Mucosa of stomach (tissue), 1 donor: Measurements from ENCODE around the gene HNRNPA3.

ENCODE experiments used
- H3K27me3 ChIP-seq: one replicate; pipeline ENCODE4 v1.7.0; 2013; ENCODE audit warnings: mild to moderate bottlenecking, low read length; ENCODE audit not compliant: control insufficient read depth, insufficient read depth
- H3K36me3 ChIP-seq: one replicate; pipeline ENCODE4 v1.7.0; 2013; ENCODE audit warnings: low read length; ENCODE audit not compliant: control insufficient read depth, insufficient read depth
- H3K4me1 ChIP-seq: one replicate; pipeline ENCODE4 v1.7.0; 2013; ENCODE audit warnings: mild to moderate bottlenecking, low read length; ENCODE audit not compliant: control insufficient read depth, insufficient read depth
- H3K4me3 ChIP-seq: one replicate; pipeline ENCODE4 v1.7.0; 2013; ENCODE audit warnings: low read length
- H3K9ac ChIP-seq: one replicate; pipeline ENCODE4 v1.7.0; 2013; ENCODE audit warnings: mild to moderate bottlenecking, low read length, moderate library complexity
- H3K9me3 ChIP-seq: one replicate; pipeline ENCODE4 v1.7.0; 2013; ENCODE audit warnings: mild to moderate bottlenecking, low read length, moderate library complexity; ENCODE audit not compliant: control insufficient read depth
- donor health status: Pancreatic carcinoma.

HNRNPA3 gene

DNA sequence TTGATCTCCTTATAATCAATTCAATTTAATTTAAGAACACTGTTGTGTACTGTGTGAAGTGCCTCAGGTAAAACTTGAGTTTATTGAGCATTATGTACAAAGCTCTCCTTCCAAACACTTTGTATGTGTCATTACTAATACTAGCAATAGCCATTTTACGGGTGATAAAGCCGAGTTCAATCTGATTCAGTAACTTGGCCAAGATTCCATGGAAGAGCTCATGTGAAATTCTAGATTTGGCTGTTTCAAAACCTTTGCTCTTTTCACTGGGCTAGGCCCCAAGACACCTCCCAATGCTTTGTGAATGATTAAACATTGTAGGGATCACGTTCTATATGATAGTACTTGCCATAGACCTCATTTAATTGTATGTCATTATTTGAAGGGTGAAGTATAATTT lies 60.8 kb downstream of the HNRNPA3 start:
- Histone ChIP-seq H3K9me3 (no peaks in the 10 kb centered on the region), H3K9ac (peak overlapping the region; percentile 1), H3K36me3 (no peaks in the 10 kb centered on the region), H3K4me3 (no peak overlapping the region), H3K4me1 (peaks cover 18% of the 10 kb centered on the region), H3K27me3 (no peaks in the 10 kb centered on the region)
